IMR-90 (cell line): ENCODE data around the gene OR2AJ1. TPM values are rescaled to one million over a fixed set of nuclear protein-coding genes. Genes with fewer than 3 reads are reported as not detected.

Source experiments
- ATAC-seq: fragments of 200-7000 bp; cut with Tn5 transposase; 2 replicates; pipeline ENCODE4 v1.9.1; 2020; ENCODE audit warnings: low read depth, mild to moderate bottlenecking, moderate library complexity
- BruUV-seq: library from RNA; stranded (reverse); fragments of 400-500 nt; replicated peaks from 2 replicates; lab custom pipeline; 2021; lab: Mats Ljungman, UMichigan
- CTCF ChIA-PET: fragments of 300-600 bp; formaldehyde crosslinking; extraction: SDS; loops from one replicate; lab custom pipeline; 2021; ENCODE audit warnings: antibody characterized with exemption; lab: Yijun Ruan, JAX
- POLR2A ChIA-PET: fragments of 300-600 bp; sonication (Branson Sonifier 250); formaldehyde crosslinking; loops from one replicate; lab custom pipeline; 2022; ENCODE audit warnings: antibody characterized with exemption; ENCODE audit not compliant: unreplicated experiment; lab: Charles Lee
- DNase-seq: peaks from one replicate; pipeline ENCODE4 v3.0.0; 2013
- H2AFZ ChIP-seq: replicated peaks from 2 replicates; pipeline ENCODE3; 2013; ENCODE audit warnings: low read length, mild to moderate bottlenecking; ENCODE audit not compliant: poor library complexity
- H2AK5ac ChIP-seq: 2 replicates; pipeline ENCODE4 v1.6.1; 2013; ENCODE audit warnings: low read depth, low read length, inconsistent platforms
- H2AK9ac ChIP-seq: replicated peaks from 2 replicates; pipeline ENCODE3; 2013; ENCODE audit warnings: mild to moderate bottlenecking, low read depth, low read length, moderate library complexity; ENCODE audit not compliant: poor library complexity
- H2BK120ac ChIP-seq: 2 replicates; pipeline ENCODE4 v1.6.1; 2013; ENCODE audit warnings: low read depth, low read length, inconsistent platforms
- H2BK15ac ChIP-seq: 3 replicates; pipeline ENCODE4 v1.6.1; 2013; ENCODE audit warnings: low read depth, low read length, inconsistent platforms
- H2BK20ac ChIP-seq: 2 replicates; pipeline ENCODE4 v1.6.1; 2013; ENCODE audit warnings: low read depth, mild to moderate bottlenecking, inconsistent platforms, low read length, moderate library complexity
- H2BK5ac ChIP-seq: 2 replicates; pipeline ENCODE4 v1.6.1; 2013; ENCODE audit warnings: mild to moderate bottlenecking, low read depth, low read length, inconsistent platforms; ENCODE audit not compliant: poor library complexity, severe bottlenecking
- H3K14ac ChIP-seq: replicated peaks from 2 replicates; pipeline ENCODE4 v1.6.1; 2013; ENCODE audit warnings: low read depth, low read length, inconsistent platforms
- H3K18ac ChIP-seq: 2 replicates; pipeline ENCODE4 v1.6.1; 2013; ENCODE audit warnings: low read depth, low read length, control low read depth
- H3K23ac ChIP-seq: 2 replicates; pipeline ENCODE4 v1.6.1; 2013; ENCODE audit warnings: low read depth, low read length, inconsistent platforms
- H3K27ac ChIP-seq: 2 replicates; pipeline ENCODE4 v1.5.1; 2013; ENCODE audit warnings: mild to moderate bottlenecking, control low read depth, low read length; ENCODE audit not compliant: insufficient read depth
- H3K27me3 ChIP-seq: 2 replicates; pipeline ENCODE4 v1.6.1; 2013; ENCODE audit warnings: low read length; ENCODE audit not compliant: control insufficient read depth, insufficient read depth
- H3K36me3 ChIP-seq: 2 replicates; pipeline ENCODE4 v1.6.1; 2013; ENCODE audit warnings: low read length, mixed read lengths; ENCODE audit not compliant: control insufficient read depth, insufficient read depth
- H3K4ac ChIP-seq: 2 replicates; pipeline ENCODE4 v1.6.1; 2013; ENCODE audit warnings: low read depth, low read length, inconsistent platforms
- H3K4me1 ChIP-seq: 2 replicates; pipeline ENCODE4 v1.6.1; 2013; ENCODE audit warnings: low read length, mixed read lengths; ENCODE audit not compliant: control insufficient read depth, insufficient read depth
- H3K4me2 ChIP-seq: 2 replicates; pipeline ENCODE4 v1.6.1; 2013; ENCODE audit warnings: low read depth, mild to moderate bottlenecking, control low read depth, low read length, moderate library complexity
- H3K4me3 ChIP-seq: 2 replicates; pipeline ENCODE4 v1.5.1; 2013; ENCODE audit warnings: low read depth, mild to moderate bottlenecking, control low read depth, low read length, moderate library complexity; ENCODE audit not compliant: insufficient read depth
- H3K56ac ChIP-seq: 2 replicates; pipeline ENCODE4 v1.6.1; 2013; ENCODE audit warnings: low read length, inconsistent platforms; ENCODE audit not compliant: insufficient read depth; ENCODE audit errors: extremely low read depth
- H3K79me1 ChIP-seq, 2 experiments: 2 replicates each; pipeline ENCODE4 v1.6.1; 2013; ENCODE audit warnings: low read length in 2 of 2, inconsistent platforms in 1 of 2, low read depth in 1 of 2
- H3K9ac ChIP-seq: 2 replicates; pipeline ENCODE4 v1.6.1; 2013; ENCODE audit warnings: low read depth, low read length, control low read depth
- H3K9me1 ChIP-seq: 2 replicates; pipeline ENCODE4 v1.6.1; 2013; ENCODE audit warnings: low read length, inconsistent platforms; ENCODE audit not compliant: insufficient read depth
- H3K9me3 ChIP-seq: 2 replicates; pipeline ENCODE4 v1.6.1; 2013; ENCODE audit warnings: low read length; ENCODE audit not compliant: control insufficient read depth, insufficient read depth
- H4K20me1 ChIP-seq: 2 replicates; pipeline ENCODE4 v1.6.1; 2013; ENCODE audit warnings: low read length, inconsistent platforms; ENCODE audit not compliant: insufficient read depth
- H4K5ac ChIP-seq: 2 replicates; pipeline ENCODE4 v1.6.1; 2013; ENCODE audit warnings: mild to moderate bottlenecking, low read depth, low read length, control low read depth
- H4K8ac ChIP-seq, 2 experiments: 2 replicates each; pipeline ENCODE4 v1.6.1; 2013; ENCODE audit warnings: low read depth in 2 of 2, low read length in 2 of 2, control low read depth in 1 of 2, inconsistent platforms in 1 of 2
- H4K91ac ChIP-seq: 2 replicates; pipeline ENCODE4 v1.6.1; 2013; ENCODE audit warnings: low read depth, low read length, inconsistent platforms; ENCODE audit not compliant: insufficient read depth
- BHLHE40 ChIP-seq: fragments of 150-350 bp; IDR thresholded peaks from 2 replicates; pipeline ENCODE4 v1.6.1; 2016; ENCODE audit warnings: mild to moderate bottlenecking, low read depth, low read length
- CEBPB ChIP-seq: IDR thresholded peaks from 2 replicates; pipeline ENCODE4 v1.6.1; 2012; ENCODE audit warnings: low read depth, low read length, improper control_type of control experiment
- CHD1 ChIP-seq: IDR thresholded peaks from 2 replicates; pipeline ENCODE4 v1.6.1; 2012; ENCODE audit warnings: low read depth, low read length, improper control_type of control experiment
- FOS ChIP-seq: fragments of 150-350 bp; IDR thresholded peaks from 2 replicates; pipeline ENCODE4 v1.6.1; 2016; ENCODE audit warnings: low read depth, low read length
- MAFK ChIP-seq: IDR thresholded peaks from 2 replicates; pipeline ENCODE4 v1.6.1; 2012; ENCODE audit warnings: low read depth, low read length, improper control_type of control experiment
- MAZ ChIP-seq: IDR thresholded peaks from 2 replicates; pipeline ENCODE4 v1.6.1; 2012; ENCODE audit warnings: low read depth, mild to moderate bottlenecking, low read length, improper control_type of control experiment, moderate library complexity, borderline replicate concordance
- MXI1 ChIP-seq: IDR thresholded peaks from 2 replicates; pipeline ENCODE4 v1.6.1; 2012; ENCODE audit warnings: low read depth, mild to moderate bottlenecking, low read length, moderate library complexity, borderline replicate concordance
- NFE2L2 ChIP-seq: fragments of 150-350 bp; IDR thresholded peaks from 2 replicates; pipeline ENCODE4 v1.6.1; 2016; ENCODE audit warnings: low read depth, mild to moderate bottlenecking, low read length
- POLR2A ChIP-seq: IDR thresholded peaks from 2 replicates; pipeline ENCODE4 v1.6.1; 2012; ENCODE audit warnings: mild to moderate bottlenecking, low read depth, low read length
- RAD21 ChIP-seq: IDR thresholded peaks from 2 replicates; pipeline ENCODE4 v1.6.1; 2012; ENCODE audit warnings: low read length, improper control_type of control experiment
- RCOR1 ChIP-seq: IDR thresholded peaks from 2 replicates; pipeline ENCODE4 v1.6.1; 2012; ENCODE audit warnings: mild to moderate bottlenecking, low read length, improper control_type of control experiment; ENCODE audit not compliant: insufficient replicate concordance
- RFX5 ChIP-seq: IDR thresholded peaks from 2 replicates; pipeline ENCODE4 v1.8.0; 2012; ENCODE audit warnings: low read depth, mild to moderate bottlenecking, low read length, moderate library complexity
- SMC3 ChIP-seq: fragments of 150-350 bp; IDR thresholded peaks from 2 replicates; pipeline ENCODE4 v1.6.1; 2016; ENCODE audit warnings: low read depth, mild to moderate bottlenecking, antibody characterized with exemption, low read length, moderate library complexity
- WGBS, 2 experiments: methylation state at CpG; one replicate each; pipeline versions ENCODE4 v1.1.5 to v1.1.7; 2013; ENCODE audit warnings: missing lambda C conversion rate in 2 of 2; ENCODE audit not compliant: insufficient read length in 1 of 2; ENCODE audit errors: extremely low coverage in 2 of 2; 5-methylcytosine and 5-hydroxymethylcytosine counted together
- dilution Hi-C: fragments of 300-500 bp; cut with HindIII; formaldehyde crosslinking; loops from one replicate; pipeline ENCODE4 v1.14.3; 2018; ENCODE audit warnings: low sequenced_read_pairs; ENCODE audit not compliant: unreplicated experiment
- in situ Hi-C: fragments of 300-500 bp; cut with MboI; formaldehyde crosslinking; loops from 3 replicates; pipeline ENCODE4 v1.14.3; 2019; ENCODE audit warnings: low sequenced_read_pairs, inconsistent platforms, mixed read lengths
- intact Hi-C: fragments of 100-400 bp; cut with micrococcal nuclease; formaldehyde crosslinking; loops from 2 replicates; pipeline ENCODE4 v1.10.0; 2022
- polyA plus RNA-seq, 3 experiments: library from polyadenylated mRNA; depleted of rRNA; stranded (reverse); fragments of >200 nt; gene quantifications; 2 replicates each; pipeline ENCODE4 v1.2.3, GENCODE V29; 2012; ENCODE audit warnings: low replicate concordance in 1 of 3
- total RNA-seq: library from RNA; depleted of rRNA; stranded (reverse); fragments of >200 nt; gene quantifications from 2 replicates; pipeline ENCODE4 v1.2.3, GENCODE V29; 2012
- TF ChIP-seq, protein P1 (sequence below): fragments of 150-350 bp; IDR thresholded peaks from 2 replicates; pipeline ENCODE4 v1.6.1; 2017; ENCODE audit warnings: mild to moderate bottlenecking, antibody characterized with exemption, low read length, low read depth
- TF ChIP-seq, protein P2 (sequence below): conservative IDR thresholded peaks from 2 replicates; pipeline ENCODE4 v1.5.1; 2012; ENCODE audit warnings: mild to moderate bottlenecking, low read depth, low read length, improper control_type of control experiment
- TF ChIP-seq, protein P3 (sequence below): fragments of 150-350 bp; IDR thresholded peaks from 2 replicates; pipeline ENCODE4 v1.6.1; 2016; ENCODE audit warnings: low read depth, mild to moderate bottlenecking, low read length, moderate library complexity, borderline replicate concordance

The OR2AJ1 gene
- total and polyA plus RNA-seq, 2 of the 4 experiments (the other 2 are of a cell fraction), result not detected

DNA sequence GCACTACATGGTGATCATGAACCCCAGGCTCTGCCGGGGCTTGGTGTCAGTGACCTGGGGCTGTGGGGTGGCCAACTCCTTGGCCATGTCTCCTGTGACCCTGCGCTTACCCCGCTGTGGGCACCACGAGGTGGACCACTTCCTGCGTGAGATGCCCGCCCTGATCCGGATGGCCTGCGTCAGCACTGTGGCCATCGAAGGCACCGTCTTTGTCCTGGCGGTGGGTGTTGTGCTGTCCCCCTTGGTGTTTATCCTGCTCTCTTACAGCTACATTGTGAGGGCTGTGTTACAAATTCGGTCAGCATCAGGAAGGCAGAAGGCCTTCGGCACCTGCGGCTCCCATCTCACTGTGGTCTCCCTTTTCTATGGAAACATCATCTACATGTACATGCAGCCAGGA lies 28.7 kb upstream of the OR2AJ1 start:
- Histone ChIP-seq H3K79me1 (no peaks in the 10 kb centered on the region), H2BK15ac (no peak overlapping the region), H4K91ac (no peak overlapping the region), H2BK5ac (no peak overlapping the region), H2AFZ (no peak overlapping the region), H3K9ac (no peak overlapping the region), H3K4me1 (no peaks in the 10 kb centered on the region), H3K9me3 (peaks cover 5% of the 10 kb centered on the region; the same call in 1 of the 2 replicates), H2BK20ac (no peak overlapping the region), H3K4ac (no peak overlapping the region), H2AK9ac (no peak overlapping the region), H3K27ac (no peak overlapping the region), H2AK5ac (no peak overlapping the region), H3K9me1 (no peaks in the 10 kb centered on the region), H3K36me3 (no peaks in the 10 kb centered on the region), H4K8ac (no peak overlapping the region), H3K18ac (no peak overlapping the region), H4K5ac (no peak overlapping the region), H3K56ac (no peak overlapping the region), H3K27me3 (no peaks in the 10 kb centered on the region), H4K20me1 (no peaks in the 10 kb centered on the region), H3K4me3 (no peak overlapping the region), H3K23ac (no peak overlapping the region), H3K14ac (no peak overlapping the region), H2BK120ac (no peak overlapping the region), H3K4me2 (no peak overlapping the region)
- dilution Hi-C loops (no loop called here), in situ Hi-C loops (no loop called here), intact Hi-C loops (no loop called here)
- POLR2A ChIA-PET, result no interaction called here
- TF ChIP-seq RCOR1 (no peak), MAFK (no peak), NFE2L2 (no peak), MXI1 (no peak), RFX5 (no peak), CHD1 (no peak), BHLHE40 (no peak), MAZ (no peak), POLR2A (no peak), CEBPB (no peak), FOS (no peak), SMC3 (no peak), RAD21 (no peak)
- TF ChIP-seq, protein P1, sequence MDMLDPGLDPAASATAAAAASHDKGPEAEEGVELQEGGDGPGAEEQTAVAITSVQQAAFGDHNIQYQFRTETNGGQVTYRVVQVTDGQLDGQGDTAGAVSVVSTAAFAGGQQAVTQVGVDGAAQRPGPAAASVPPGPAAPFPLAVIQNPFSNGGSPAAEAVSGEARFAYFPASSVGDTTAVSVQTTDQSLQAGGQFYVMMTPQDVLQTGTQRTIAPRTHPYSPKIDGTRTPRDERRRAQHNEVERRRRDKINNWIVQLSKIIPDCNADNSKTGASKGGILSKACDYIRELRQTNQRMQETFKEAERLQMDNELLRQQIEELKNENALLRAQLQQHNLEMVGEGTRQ, result no peak
- TF ChIP-seq, protein P2, sequence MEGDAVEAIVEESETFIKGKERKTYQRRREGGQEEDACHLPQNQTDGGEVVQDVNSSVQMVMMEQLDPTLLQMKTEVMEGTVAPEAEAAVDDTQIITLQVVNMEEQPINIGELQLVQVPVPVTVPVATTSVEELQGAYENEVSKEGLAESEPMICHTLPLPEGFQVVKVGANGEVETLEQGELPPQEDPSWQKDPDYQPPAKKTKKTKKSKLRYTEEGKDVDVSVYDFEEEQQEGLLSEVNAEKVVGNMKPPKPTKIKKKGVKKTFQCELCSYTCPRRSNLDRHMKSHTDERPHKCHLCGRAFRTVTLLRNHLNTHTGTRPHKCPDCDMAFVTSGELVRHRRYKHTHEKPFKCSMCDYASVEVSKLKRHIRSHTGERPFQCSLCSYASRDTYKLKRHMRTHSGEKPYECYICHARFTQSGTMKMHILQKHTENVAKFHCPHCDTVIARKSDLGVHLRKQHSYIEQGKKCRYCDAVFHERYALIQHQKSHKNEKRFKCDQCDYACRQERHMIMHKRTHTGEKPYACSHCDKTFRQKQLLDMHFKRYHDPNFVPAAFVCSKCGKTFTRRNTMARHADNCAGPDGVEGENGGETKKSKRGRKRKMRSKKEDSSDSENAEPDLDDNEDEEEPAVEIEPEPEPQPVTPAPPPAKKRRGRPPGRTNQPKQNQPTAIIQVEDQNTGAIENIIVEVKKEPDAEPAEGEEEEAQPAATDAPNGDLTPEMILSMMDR, result no peak
- TF ChIP-seq, protein P3, sequence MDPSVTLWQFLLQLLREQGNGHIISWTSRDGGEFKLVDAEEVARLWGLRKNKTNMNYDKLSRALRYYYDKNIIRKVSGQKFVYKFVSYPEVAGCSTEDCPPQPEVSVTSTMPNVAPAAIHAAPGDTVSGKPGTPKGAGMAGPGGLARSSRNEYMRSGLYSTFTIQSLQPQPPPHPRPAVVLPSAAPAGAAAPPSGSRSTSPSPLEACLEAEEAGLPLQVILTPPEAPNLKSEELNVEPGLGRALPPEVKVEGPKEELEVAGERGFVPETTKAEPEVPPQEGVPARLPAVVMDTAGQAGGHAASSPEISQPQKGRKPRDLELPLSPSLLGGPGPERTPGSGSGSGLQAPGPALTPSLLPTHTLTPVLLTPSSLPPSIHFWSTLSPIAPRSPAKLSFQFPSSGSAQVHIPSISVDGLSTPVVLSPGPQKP, result no peak
- ATAC-seq (no peak), DNase-seq (no peak)
- WGBS, 2 experiments, result 77% methylated on average over 5 of the region's 14 CpGs; no CpG with 5 or more reads in 1 of the 2 experiments
- no TSS peak for BruUV-seq
- CTCF ChIA-PET, result no interaction called here
